ENCODE measurements around the gene PPIL6.

DNA sequence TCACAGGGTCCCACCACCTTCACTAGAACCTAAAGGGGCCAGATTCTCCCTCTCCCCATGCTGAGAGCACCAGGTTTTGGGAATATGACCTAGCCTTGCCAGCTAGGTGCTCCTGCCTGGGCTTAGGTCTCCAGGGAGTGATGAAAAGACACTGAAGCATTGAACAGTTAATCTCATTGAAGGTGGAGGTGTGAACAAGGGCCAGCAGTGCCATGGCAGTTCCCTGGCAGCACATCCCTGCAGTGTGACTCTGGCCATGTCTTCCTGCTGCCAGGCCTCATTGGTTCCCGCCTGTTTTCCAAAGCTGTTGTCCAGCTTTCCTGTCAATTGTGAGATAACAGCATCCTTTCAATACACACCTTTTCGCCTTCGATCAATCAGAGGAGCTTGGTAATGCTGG lies 10.9 kb downstream of the PPIL6 start:
- TF ChIP-seq, protein P1, sequence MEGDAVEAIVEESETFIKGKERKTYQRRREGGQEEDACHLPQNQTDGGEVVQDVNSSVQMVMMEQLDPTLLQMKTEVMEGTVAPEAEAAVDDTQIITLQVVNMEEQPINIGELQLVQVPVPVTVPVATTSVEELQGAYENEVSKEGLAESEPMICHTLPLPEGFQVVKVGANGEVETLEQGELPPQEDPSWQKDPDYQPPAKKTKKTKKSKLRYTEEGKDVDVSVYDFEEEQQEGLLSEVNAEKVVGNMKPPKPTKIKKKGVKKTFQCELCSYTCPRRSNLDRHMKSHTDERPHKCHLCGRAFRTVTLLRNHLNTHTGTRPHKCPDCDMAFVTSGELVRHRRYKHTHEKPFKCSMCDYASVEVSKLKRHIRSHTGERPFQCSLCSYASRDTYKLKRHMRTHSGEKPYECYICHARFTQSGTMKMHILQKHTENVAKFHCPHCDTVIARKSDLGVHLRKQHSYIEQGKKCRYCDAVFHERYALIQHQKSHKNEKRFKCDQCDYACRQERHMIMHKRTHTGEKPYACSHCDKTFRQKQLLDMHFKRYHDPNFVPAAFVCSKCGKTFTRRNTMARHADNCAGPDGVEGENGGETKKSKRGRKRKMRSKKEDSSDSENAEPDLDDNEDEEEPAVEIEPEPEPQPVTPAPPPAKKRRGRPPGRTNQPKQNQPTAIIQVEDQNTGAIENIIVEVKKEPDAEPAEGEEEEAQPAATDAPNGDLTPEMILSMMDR (IDR thresholded peaks at IDR 0.05) = no peak
- no peak for TF ChIP-seq POLR2A (IDR thresholded peaks at IDR 0.05)
